ENCODE data around the gene B4GALT5.

The B4GALT5 gene

GRCh38 chr20:49700411-49701185 lies 13.1 kb downstream of the B4GALT5 start:
- Mint-ChIP-seq H3K4me1 (peaks cover 23% of the 10 kb centered on the region), H3K9me3 (no peaks in the 10 kb centered on the region), H3K4me3 (no peak overlapping the region), H3K27ac (no peak overlapping the region), H3K36me3 (no peaks in the 10 kb centered on the region), H3K27me3 (no peaks in the 10 kb centered on the region)
- no peak for ATAC-seq (ENCODE audit: low read depth)
- DNase-seq (ENCODE audit: low spot score in 2 of 2): no peak

GRCh38 chr20:49699200-49699992 lies 14.3 kb downstream of the B4GALT5 start:
- Mint-ChIP-seq H3K27ac (no peak overlapping the region), H3K4me1 (peaks cover 21% of the 10 kb centered on the region), H3K36me3 (no peaks in the 10 kb centered on the region), H3K27me3 (no peaks in the 10 kb centered on the region), H3K4me3 (peak overlapping the region; percentile 29), H3K9me3 (no peaks in the 10 kb centered on the region)
- no peak for DNase-seq (ENCODE audit: low spot score in 2 of 2)
- ATAC-seq (ENCODE audit: low read depth): peak; percentile 42

GRCh38 chr20:49698477-49698876 lies 15.2 kb downstream of the B4GALT5 start:
- H3K4me1 Mint-ChIP-seq: peaks cover 29% of the 10 kb centered on the region
- no peaks in the 10 kb centered on the region for H3K9me3 Mint-ChIP-seq
- no peaks in the 10 kb centered on the region for H3K36me3 Mint-ChIP-seq
- no peak overlapping the region for H3K27ac Mint-ChIP-seq
- ATAC-seq (ENCODE audit: low read depth) (no peak), DNase-seq (ENCODE audit: low spot score in 2 of 2) (no peak)
- H3K4me3 Mint-ChIP-seq: peak overlapping the region; percentile 38
- H3K27me3 Mint-ChIP-seq: no peaks in the 10 kb centered on the region

GRCh38 chr20:49697071-49697470 lies 16.6 kb downstream of the B4GALT5 start:
- DNase-seq (ENCODE audit: low spot score in 2 of 2): no peak
- no peaks in the 10 kb centered on the region for H3K9me3 Mint-ChIP-seq
- H3K4me1 Mint-ChIP-seq: peaks cover 30% of the 10 kb centered on the region
- H3K4me3 Mint-ChIP-seq: no peak overlapping the region
- no peaks in the 10 kb centered on the region for H3K36me3 Mint-ChIP-seq
- H3K27ac Mint-ChIP-seq: no peak overlapping the region
- H3K27me3 Mint-ChIP-seq: no peaks in the 10 kb centered on the region
- ATAC-seq (ENCODE audit: low read depth): no peak

GRCh38 chr20:49696594-49696993 lies 17.1 kb downstream of the B4GALT5 start:
- no peak overlapping the region for H3K27ac Mint-ChIP-seq
- DNase-seq (ENCODE audit: low spot score in 2 of 2) (no peak), ATAC-seq (ENCODE audit: low read depth) (no peak)
- no peaks in the 10 kb centered on the region for H3K9me3 Mint-ChIP-seq
- no peaks in the 10 kb centered on the region for H3K36me3 Mint-ChIP-seq
- H3K4me1 Mint-ChIP-seq: peaks cover 33% of the 10 kb centered on the region
- H3K27me3 Mint-ChIP-seq: no peaks in the 10 kb centered on the region
- no peak overlapping the region for H3K4me3 Mint-ChIP-seq

GRCh38 chr20:49695830-49696229 lies 17.8 kb downstream of the B4GALT5 start:
- Mint-ChIP-seq H3K27ac (no peak overlapping the region), H3K9me3 (no peaks in the 10 kb centered on the region), H3K27me3 (no peaks in the 10 kb centered on the region), H3K4me1 (peaks cover 33% of the 10 kb centered on the region), H3K4me3 (no peak overlapping the region), H3K36me3 (no peaks in the 10 kb centered on the region)
- ATAC-seq (ENCODE audit: low read depth) (no peak), DNase-seq (ENCODE audit: low spot score in 2 of 2) (no peak)

- no peak for DNase-seq (ENCODE audit: low spot score in 2 of 2)
- Mint-ChIP-seq H3K4me3 (no peak overlapping the region), H3K4me1 (peaks cover 28% of the 10 kb centered on the region), H3K27me3 (no peaks in the 10 kb centered on the region), H3K9me3 (no peaks in the 10 kb centered on the region), H3K27ac (peak overlapping the region; percentile 24), H3K36me3 (no peaks in the 10 kb centered on the region)
- ATAC-seq (ENCODE audit: low read depth): no peak
Measured at GRCh38 chr20:49694450-49695071, 19.1 kb downstream of the B4GALT5 start.

- Mint-ChIP-seq H3K4me3 (no peak overlapping the region), H3K9me3 (no peaks in the 10 kb centered on the region), H3K27me3 (no peaks in the 10 kb centered on the region), H3K27ac (no peak overlapping the region), H3K36me3 (no peaks in the 10 kb centered on the region), H3K4me1 (peaks cover 21% of the 10 kb centered on the region)
- ATAC-seq (ENCODE audit: low read depth): no peak
- no peak for DNase-seq (ENCODE audit: low spot score in 2 of 2)
Measured at GRCh38 chr20:49693435-49694171, 20.1 kb downstream of the B4GALT5 start.

- Mint-ChIP-seq H3K27ac (no peak overlapping the region), H3K36me3 (peaks cover under 1% of the 10 kb centered on the region), H3K27me3 (no peaks in the 10 kb centered on the region), H3K9me3 (no peaks in the 10 kb centered on the region), H3K4me3 (no peak overlapping the region), H3K4me1 (peaks cover 20% of the 10 kb centered on the region)
- ATAC-seq (ENCODE audit: low read depth) (no peak), DNase-seq (ENCODE audit: low spot score in 2 of 2) (no peak)
Measured at GRCh38 chr20:49692941-49693340, 20.7 kb downstream of the B4GALT5 start.

- no peak overlapping the region for H3K4me3 Mint-ChIP-seq
- H3K27me3 Mint-ChIP-seq: no peaks in the 10 kb centered on the region
- no peaks in the 10 kb centered on the region for H3K9me3 Mint-ChIP-seq
- no peak overlapping the region for H3K27ac Mint-ChIP-seq
- ATAC-seq (ENCODE audit: low read depth) (no peak), DNase-seq (ENCODE audit: low spot score in 2 of 2) (no peak)
- H3K36me3 Mint-ChIP-seq: peaks cover 2% of the 10 kb centered on the region
- H3K4me1 Mint-ChIP-seq: peaks cover 26% of the 10 kb centered on the region
Measured at GRCh38 chr20:49691818-49692568, 21.7 kb downstream of the B4GALT5 start.

GRCh38 chr20:49690899-49691620 lies 22.6 kb downstream of the B4GALT5 start:
- H3K4me1 Mint-ChIP-seq: peaks cover 27% of the 10 kb centered on the region
- no peak overlapping the region for H3K27ac Mint-ChIP-seq
- no peaks in the 10 kb centered on the region for H3K9me3 Mint-ChIP-seq
- DNase-seq (ENCODE audit: low spot score in 2 of 2) (no peak), ATAC-seq (ENCODE audit: low read depth) (no peak)
- no peaks in the 10 kb centered on the region for H3K27me3 Mint-ChIP-seq
- H3K36me3 Mint-ChIP-seq: peaks cover 2% of the 10 kb centered on the region
- H3K4me3 Mint-ChIP-seq: no peak overlapping the region

- peaks cover 21% of the 10 kb centered on the region for H3K4me1 Mint-ChIP-seq
- peaks cover 5% of the 10 kb centered on the region for H3K36me3 Mint-ChIP-seq
- ATAC-seq (ENCODE audit: low read depth) (no peak), DNase-seq (ENCODE audit: low spot score in 2 of 2) (no peak)
- no peaks in the 10 kb centered on the region for H3K9me3 Mint-ChIP-seq
- H3K4me3 Mint-ChIP-seq: no peak overlapping the region
- H3K27ac Mint-ChIP-seq: no peak overlapping the region
- H3K27me3 Mint-ChIP-seq: no peaks in the 10 kb centered on the region
Measured at GRCh38 chr20:49687595-49688567, 25.8 kb downstream of the B4GALT5 start.
